ENCODE measurements around the gene NPR2. TPM values are rescaled to one million over a fixed set of nuclear protein-coding genes. Genes with fewer than 3 reads are reported as not detected.

NPR2 gene
- total RNA-seq, result 8.7 and 12.4 TPM in 2 replicates

GRCh38 chr9:35791297-35791921 lies at the start of gene NPR2:
Gene NPR2, plus strand, starts transcription at chr9:35791591. Its CDS starts 818 bp downstream, at chr9:35792409.

GRCh38 chr9:35748858-35749514 lies 42.4 kb upstream of the NPR2 start, which contains the start of the genes GBA2 and RGP1:
Gene GBA2, minus strand, starts transcription at chr9:35749228. Its CDS starts 524 bp downstream, at chr9:35748704.
Gene RGP1, plus strand, starts transcription at chr9:35749287. Its CDS starts 469 bp downstream, at chr9:35749756.

DNA sequence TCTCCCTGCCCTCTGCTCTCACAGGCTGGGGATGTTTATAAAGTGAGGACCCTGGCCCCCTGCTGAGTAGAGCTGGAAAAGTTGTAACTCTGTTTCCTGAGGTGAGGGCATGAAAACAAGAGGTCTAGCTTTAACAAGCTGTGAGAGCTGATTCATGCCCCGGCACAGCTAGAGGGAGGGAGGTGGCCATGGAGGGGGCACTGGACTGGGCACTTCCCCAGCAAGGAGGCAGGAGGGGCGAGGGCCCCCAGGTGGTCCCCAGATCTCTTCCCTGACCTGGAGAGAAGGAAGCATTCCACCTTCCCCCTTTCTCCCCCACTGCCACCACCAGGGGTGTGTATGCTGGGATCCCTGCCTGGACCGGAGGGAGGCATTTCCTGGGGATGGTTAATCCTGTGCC lies 37.1 kb upstream of the NPR2 start, which contains the start of gene MSMP:
Gene MSMP (minus strand): TSS at position 13 of the 400 bp plus-strand sequence. CDS start 147 bp downstream, outside the sequence.

DNA sequence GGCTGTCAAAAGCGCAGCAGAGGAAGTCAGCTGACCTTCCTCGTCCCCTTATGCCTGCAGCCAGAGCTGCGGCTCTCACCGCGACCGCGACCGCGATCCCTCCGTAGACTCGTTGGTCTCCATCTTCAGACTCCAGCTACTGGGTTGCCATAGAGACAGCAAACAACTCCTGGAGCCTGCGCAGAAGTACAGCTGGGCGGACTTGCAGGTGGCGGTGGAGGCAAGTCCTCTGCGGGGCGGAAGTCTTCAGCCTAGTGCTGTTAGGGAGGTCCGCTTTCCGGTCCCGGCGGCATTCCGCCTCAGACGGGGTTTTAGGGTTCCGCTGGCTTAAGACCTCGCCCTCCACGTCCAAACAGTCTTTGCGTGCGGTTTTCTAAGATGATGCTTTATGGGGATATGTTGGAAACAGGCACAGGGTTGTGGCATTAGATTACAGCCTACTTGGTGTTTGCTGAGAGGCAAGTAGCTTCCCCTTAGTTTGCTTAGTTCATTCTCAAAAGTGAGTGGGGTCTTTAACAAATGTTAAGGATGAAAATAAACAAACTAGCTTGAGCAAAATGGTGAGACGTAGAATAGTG lies 20.7 kb downstream of the NPR2 start, which contains the start of gene SPAG8:
Gene SPAG8 (minus strand): TSS at position 238 of the 578 bp plus-strand sequence. CDS start 115 bp downstream, at position 123.

GRCh38 chr9:35814841-35815543 lies 23.6 kb downstream of the NPR2 start, which contains the start of gene HINT2:
Gene HINT2, minus strand, starts transcription at chr9:35815042. Its CDS starts 63 bp downstream, at chr9:35814979.

GRCh38 chr9:35828716-35829083 lies 37.3 kb downstream of the NPR2 start, which contains the start of gene FAM221B:
Gene FAM221B, minus strand, starts transcription at chr9:35828732. Its CDS starts 2,571 bp downstream, at chr9:35826161.

DNA sequence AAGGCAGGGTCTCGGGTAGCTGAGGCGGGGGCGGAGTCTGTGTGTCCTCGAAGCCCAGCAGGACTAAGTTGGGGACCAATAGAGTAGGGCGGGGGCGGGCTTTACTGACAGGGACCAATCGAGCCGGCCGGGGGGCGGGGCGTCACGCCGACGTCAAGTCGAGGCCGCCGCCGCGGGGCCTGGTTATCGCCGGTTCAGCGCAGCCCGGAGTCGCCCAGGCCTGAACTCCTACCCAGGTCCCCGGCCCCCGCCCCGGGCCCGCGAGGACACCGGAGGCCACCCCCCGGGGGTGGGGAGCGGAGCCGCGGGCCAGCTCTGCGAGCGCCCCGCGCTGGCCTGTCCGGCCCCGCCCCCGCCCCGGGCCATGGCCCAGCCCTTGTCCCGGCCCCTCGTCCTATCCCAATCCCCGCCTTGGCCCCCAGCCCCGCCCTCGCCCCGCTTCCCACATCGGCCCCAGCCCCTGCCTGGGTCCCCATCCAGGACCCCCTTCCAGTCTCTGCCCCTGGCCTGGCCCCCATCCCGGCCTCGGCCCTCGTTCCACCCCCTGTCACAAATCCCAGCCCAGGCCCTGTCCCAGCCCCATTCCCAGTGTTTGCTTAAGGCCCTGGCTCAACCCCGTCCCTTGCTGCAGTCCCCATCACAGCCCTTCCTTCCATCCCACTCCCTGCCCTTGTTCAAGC lies 37.8 kb downstream of the NPR2 start, which contains the start of gene TMEM8B:
Gene TMEM8B (plus strand): TSS at position 145 of the 680 bp plus-strand sequence. CDS start 220 bp downstream, at position 365.

Other genes starting within 250 kb of the NPR2 start
- gene TESK1, start 186.3 kb upstream of the NPR2 start, total RNA-seq, result 7.7 and 9.4 TPM in 2 replicates
- gene CD72, start 173.2 kb upstream of the NPR2 start, total RNA-seq, result 0.72 TPM in 1 of 2 replicates, not detected in the other
- not detected in 2 replicates for gene SIT1, start 140.7 kb upstream of the NPR2 start, total RNA-seq
- 9,806 and 24,624 TPM in 2 replicates for gene RMRP, start 133.6 kb upstream of the NPR2 start, total RNA-seq
- gene CCDC107, start 133.3 kb upstream of the NPR2 start, total RNA-seq, result 8.1 and 19.5 TPM in 2 replicates
- gene ARHGEF39, start 126.4 kb upstream of the NPR2 start, total RNA-seq, result 1.3 and 4.6 TPM in 2 replicates
- gene CA9, start 117.7 kb upstream of the NPR2 start, total RNA-seq, result 9.6 and 35.2 TPM in 2 replicates
- gene TPM2, start 101.7 kb upstream of the NPR2 start, total RNA-seq, result 61.0 and 129 TPM in 2 replicates
- gene TLN1, start 59.4 kb upstream of the NPR2 start, total RNA-seq, result 92.3 and 171 TPM in 2 replicates
- 29.2 and 88.4 TPM in 2 replicates for gene CREB3, start 58.9 kb upstream of the NPR2 start, total RNA-seq
- gene GBA2, start 42.4 kb upstream of the NPR2 start, total RNA-seq, result 26.7 and 30.7 TPM in 2 replicates
- gene RGP1, start 42.3 kb upstream of the NPR2 start, total RNA-seq, result 10.6 and 11.1 TPM in 2 replicates
- not detected in 2 replicates for gene MSMP, start 37.3 kb upstream of the NPR2 start, total RNA-seq
- under 0.01 TPM in 1 of 2 replicates, not detected in the other for gene SPAG8, start 20.7 kb downstream of the NPR2 start, total RNA-seq
- 18.8 and 36.4 TPM in 2 replicates for gene HINT2, start 23.5 kb downstream of the NPR2 start, total RNA-seq
- not detected in 2 replicates for gene FAM221B, start 37.1 kb downstream of the NPR2 start, total RNA-seq
- gene TMEM8B, start 37.6 kb downstream of the NPR2 start, total RNA-seq, result 1.9 TPM in 2 replicates
- gene OR13J1, start 78.8 kb downstream of the NPR2 start, total RNA-seq, result not detected in 2 replicates
- 0.85 TPM in 1 of 2 replicates, not detected in the other for gene HRCT1, start 114.6 kb downstream of the NPR2 start, total RNA-seq
- gene SPAAR, start 117.9 kb downstream of the NPR2 start, total RNA-seq, result not detected in 2 replicates
- not detected in 2 replicates for gene OR2S2, start 166.6 kb downstream of the NPR2 start, total RNA-seq
- 0.64 and 1.7 TPM in 2 replicates for gene RECK, start 245.3 kb downstream of the NPR2 start, total RNA-seq